Thoracic aorta (tissue), 2 donors: ENCODE measurements around the gene MTURN. TPM values are rescaled to one million over a fixed set of nuclear protein-coding genes. Genes with fewer than 3 reads are reported as not detected.
"Not testable (repeated sequence)": the region's sequence is repeated elsewhere in the genome, so short reads cannot be mapped to it uniquely, and the experiment has no call there.

Source experiments
- ATAC-seq: fragments of 150-250 bp; one replicate; pipeline ENCODE4 v1.8.0; 2017; ENCODE audit warnings: low read depth; ENCODE audit not compliant: insufficient number of reproducible peaks, low FRiP score
- DNase-seq: peaks from one replicate; pipeline ENCODE4 v3.0.0-alpha.2; 2020; ENCODE audit warnings: low spot score
- H3K27ac ChIP-seq, 2 donors: fragments of 200-600 bp; sonication (generic); 1 replicate in 1 of 2; 2 replicates in 1 of 2; pipeline ENCODE4 v1.5.1; 2016; ENCODE audit warnings: mild to moderate bottlenecking in 2 of 2, moderate library complexity in 2 of 2
- H3K27me3 ChIP-seq: fragments of 200-600 bp; sonication (generic); replicated peaks from 2 replicates; pipeline ENCODE4 v1.6.0; 2016; ENCODE audit warnings: mild to moderate bottlenecking; ENCODE audit not compliant: insufficient read depth
- H3K36me3 ChIP-seq: fragments of 200-600 bp; sonication (generic); one replicate; pipeline ENCODE4 v1.5.1; 2016
- H3K4me1 ChIP-seq, 2 donors: fragments of 200-600 bp; sonication (generic); 1 replicate in 1 of 2; 2 replicates in 1 of 2; pipeline versions ENCODE4 v1.5.1 to v1.6.0; 2016; ENCODE audit warnings: low read depth in 2 of 2, mild to moderate bottlenecking in 1 of 2; ENCODE audit not compliant: control insufficient read depth in 1 of 2
- H3K4me3 ChIP-seq: fragments of 200-600 bp; sonication (generic); 2 replicates; pipeline ENCODE4 v1.5.1; 2016; ENCODE audit warnings: mild to moderate bottlenecking
- H3K9me3 ChIP-seq: fragments of 200-600 bp; sonication (generic); 2 replicates; pipeline ENCODE4 v1.5.1; 2016
- CTCF ChIP-seq: fragments of 200-600 bp; sonication (generic); IDR thresholded peaks from one replicate; pipeline ENCODE4 v1.5.1; 2019; ENCODE audit warnings: antibody characterized with exemption
- total RNA-seq, 2 donors: library from RNA; depleted of rRNA; stranded (reverse); fragments of >200 nt; gene quantifications; one replicate each; pipeline versions ENCODE4 v1.1.0 to v1.2.3, GENCODE V29; 2016

MTURN gene
- total RNA-seq, 2 donors from 2014 or later = 71.1 to 80.1 TPM

- no peak overlapping the region for H3K27ac ChIP-seq
- ATAC-seq = no peak
Observed at GRCh38 chr7:30091491-30091912, 43.3 kb upstream of the MTURN start.

GRCh38 chr7:30091987-30092386 lies 42.8 kb upstream of the MTURN start:
- H3K36me3 ChIP-seq = no peaks in the 10 kb centered on the region
- TF ChIP-seq CTCF = no peak

More at GRCh38 chr7:30091491-30091912, 43.3 kb upstream of the MTURN start:
- no peaks in the 10 kb centered on the region for H3K36me3 ChIP-seq
- peaks cover 0 to 3% of the 10 kb centered on the region in 2 donors for H3K4me1 ChIP-seq
- no peaks in the 10 kb centered on the region for H3K27me3 ChIP-seq
- TF ChIP-seq CTCF = no peak
- no peak overlapping the region for H3K4me3 ChIP-seq
- no peak for DNase-seq
- no peaks in the 10 kb centered on the region for H3K9me3 ChIP-seq

GRCh38 chr7:30093420-30093952 lies 41.3 kb upstream of the MTURN start:
- Histone ChIP-seq H3K27ac (no peak overlapping the region), H3K4me1 (peaks cover 0 to 3% of the 10 kb centered on the region in 2 donors), H3K4me3 (no peak overlapping the region), H3K9me3 (no peaks in the 10 kb centered on the region), H3K36me3 (no peaks in the 10 kb centered on the region), H3K27me3 (no peaks in the 10 kb centered on the region)
- no peak for TF ChIP-seq CTCF
- no peak for DNase-seq
- ATAC-seq = no peak

More at GRCh38 chr7:30091987-30092386, 42.8 kb upstream of the MTURN start:
- no peaks in the 10 kb centered on the region for H3K9me3 ChIP-seq
- ATAC-seq (no peak), DNase-seq (no peak)
- H3K4me1 ChIP-seq = peaks cover 0 to 3% of the 10 kb centered on the region in 2 donors
- no peak overlapping the region for H3K27ac ChIP-seq
- H3K27me3 ChIP-seq = no peaks in the 10 kb centered on the region
- H3K4me3 ChIP-seq = no peak overlapping the region

GRCh38 chr7:30098599-30098998 lies 36.2 kb upstream of the MTURN start:
- H3K4me3 ChIP-seq, H3K9me3 ChIP-seq, DNase-seq, H3K27ac ChIP-seq, H3K36me3 ChIP-seq, H3K27me3 ChIP-seq, ATAC-seq, H3K4me1 ChIP-seq: not testable (repeated sequence)

- no peak for TF ChIP-seq CTCF
- Histone ChIP-seq H3K4me1 (no peaks in the 10 kb centered on the region), H3K36me3 (no peaks in the 10 kb centered on the region), H3K4me3 (no peak overlapping the region), H3K27me3 (no peaks in the 10 kb centered on the region), H3K9me3 (no peaks in the 10 kb centered on the region), H3K27ac (no peak overlapping the region)
- DNase-seq (no peak), ATAC-seq (no peak)
Observed at GRCh38 chr7:30102281-30102680, 32.5 kb upstream of the MTURN start.

- no peak for ATAC-seq
- TF ChIP-seq CTCF = no peak
- Histone ChIP-seq H3K4me3 (no peak overlapping the region), H3K36me3 (no peaks in the 10 kb centered on the region), H3K27me3 (no peaks in the 10 kb centered on the region), H3K27ac (no peak overlapping the region), H3K4me1 (no peaks in the 10 kb centered on the region), H3K9me3 (no peaks in the 10 kb centered on the region)
- DNase-seq = no peak
Observed at GRCh38 chr7:30104157-30104556, 30.6 kb upstream of the MTURN start.
